Measurements from ENCODE around the gene GLIS1.

GLIS1 gene

GRCh38 chr1:53579221-53580008 lies 159.5 kb downstream of the GLIS1 start:
- no peak for TF ChIP-seq CTCF (IDR thresholded peaks at IDR 0.05; ENCODE audit: insufficient read depth, low read length, missing control alignments)
- CTCF ChIA-PET: interaction anchor here (1.1 kb wide), 1 partner anchor 93 kb away, joined by 3 read pairs; no protein-coding TSS in a partner anchor

GRCh38 chr1:53578358-53578757 lies 160.6 kb downstream of the GLIS1 start:
- H3K4me3 ChIP-seq (ENCODE audit: low read depth, low read length): no peak overlapping the region
- no peak for DNase-seq (ENCODE audit: low read depth, low spot score)
- TF ChIP-seq CTCF (IDR thresholded peaks at IDR 0.05; ENCODE audit: insufficient read depth, low read length, missing control alignments): no peak
- CTCF ChIA-PET: no interaction called here
- POLR2A ChIA-PET: no interaction called here

More at GRCh38 chr1:53579221-53580008, 159.5 kb downstream of the GLIS1 start:
- no peak overlapping the region for H3K4me3 ChIP-seq (ENCODE audit: low read depth, low read length)
- POLR2A ChIA-PET: no interaction called here
- no peak for DNase-seq (ENCODE audit: low read depth, low spot score)

- no peak overlapping the region for H3K4me3 ChIP-seq (ENCODE audit: low read depth, low read length)
- CTCF ChIA-PET: no interaction called here
- no peak for DNase-seq (ENCODE audit: low read depth, low spot score)
- POLR2A ChIA-PET: no interaction called here
- no peak for TF ChIP-seq CTCF (IDR thresholded peaks at IDR 0.05; ENCODE audit: insufficient read depth, low read length, missing control alignments)
These were observed 161.2 kb downstream of the GLIS1 start for GRCh38 chr1:53577761-53578100.

- ChIA-PET POLR2A (no interaction called here), CTCF (no interaction called here)
- TF ChIP-seq CTCF (IDR thresholded peaks at IDR 0.05; ENCODE audit: insufficient read depth, low read length, missing control alignments): no peak
- DNase-seq (ENCODE audit: low read depth, low spot score): no peak
- H3K4me3 ChIP-seq (ENCODE audit: low read depth, low read length): no peak overlapping the region
These were observed 161.9 kb downstream of the GLIS1 start for GRCh38 chr1:53576866-53577760.

- DNase-seq (ENCODE audit: low read depth, low spot score): no peak
- no peak overlapping the region for H3K4me3 ChIP-seq (ENCODE audit: low read depth, low read length)
- no peak for TF ChIP-seq CTCF (IDR thresholded peaks at IDR 0.05; ENCODE audit: insufficient read depth, low read length, missing control alignments)
- ChIA-PET CTCF (no interaction called here), POLR2A (no interaction called here)
These were observed 162.6 kb downstream of the GLIS1 start for GRCh38 chr1:53576381-53576801.

GRCh38 chr1:53575955-53576320 lies 163.0 kb downstream of the GLIS1 start:
- CTCF ChIA-PET: interaction anchor here (1.1 kb wide), 1 partner anchor 197 kb away, joined by 3 read pairs; no protein-coding TSS in a partner anchor
- no peak for DNase-seq (ENCODE audit: low read depth, low spot score)
- H3K4me3 ChIP-seq (ENCODE audit: low read depth, low read length): no peak overlapping the region
- no peak for TF ChIP-seq CTCF (IDR thresholded peaks at IDR 0.05; ENCODE audit: insufficient read depth, low read length, missing control alignments)
- POLR2A ChIA-PET: no interaction called here
